Naive thymus-derived CD8-positive, alpha-beta T cell (primary cell): ENCODE data around the gene MAPKAPK3. TPM values are rescaled to one million over a fixed set of nuclear protein-coding genes. Genes with fewer than 3 reads are reported as not detected.

Experiments used
- ATAC-seq, 2 donors: fragments of 150-1000 bp; cut with Tn5 transposase in 1 of 2; sonication (Bioruptor Pico), chemical (Tn5 transposase) in 1 of 2; 1 replicate in 1 of 2; 2 replicates in 1 of 2; pipeline ENCODE4 v1.10.0; 2021; ENCODE audit warnings: mild to moderate bottlenecking in 2 of 2, moderate library complexity in 2 of 2
- POLR2A ChIA-PET: fragments of 350-600 bp; sonication (Branson Sonifier 250); formaldehyde crosslinking; loops from one replicate; lab custom pipeline; 2021; ENCODE audit warnings: antibody characterized with exemption; lab: Charles Lee
- DNase-seq, 10 donors: peaks; one replicate each; pipeline versions ENCODE4 v3.0.0 to v3.0.0-alpha.2; 2020 to 2022
- H3K27ac Mint-ChIP-seq, 10 donors: one replicate each; pipeline ENCODE4 v1.8.0; 2020 to 2022; ENCODE audit warnings: mild to moderate bottlenecking in 10 of 10, mixed read lengths in 10 of 10, moderate library complexity in 4 of 10, inconsistent platforms in 1 of 10
- H3K27me3 Mint-ChIP-seq, 5 donors: one replicate each; pipeline ENCODE4 v1.8.0; 2021 to 2022; ENCODE audit warnings: mixed read lengths in 5 of 5
- H3K36me3 Mint-ChIP-seq, 3 donors: one replicate each; pipeline ENCODE4 v1.8.0; 2020 to 2022; ENCODE audit warnings: mixed read lengths in 3 of 3, mild to moderate bottlenecking in 2 of 3, inconsistent platforms in 1 of 3
- H3K4me1 Mint-ChIP-seq, 4 donors: one replicate each; pipeline ENCODE4 v1.8.0; 2021 to 2022; ENCODE audit warnings: mixed read lengths in 4 of 4
- H3K4me3 Mint-ChIP-seq, 10 donors: one replicate each; pipeline ENCODE4 v1.8.0; 2020 to 2022; ENCODE audit warnings: mild to moderate bottlenecking in 10 of 10, mixed read lengths in 10 of 10, moderate library complexity in 6 of 10, inconsistent platforms in 1 of 10
- H3K9me3 Mint-ChIP-seq, 9 donors: one replicate each; pipeline ENCODE4 v1.8.0; 2020 to 2022; ENCODE audit warnings: mixed read lengths in 9 of 9, mild to moderate bottlenecking in 3 of 9, inconsistent platforms in 1 of 9, moderate library complexity in 1 of 9
- polyA plus RNA-seq, 3 donors: library from polyadenylated mRNA; unstranded; fragments of 300-500 nt; fragmentation: Illumina TruSeq; gene quantifications; one replicate each; pipeline ENCODE4 v1.2.3, GENCODE V29; 2021
- total RNA-seq, 8 experiments: library from RNA in 2 of 8; stranded (reverse) in 2 of 8; gene quantifications; one replicate each; pipeline ENCODE4 v1.2.3 and lab custom pipeline; 2021 to 2026

Gene MAPKAPK3
- total and polyA plus RNA-seq, 5 experiments from 2014 or later = 27.5 to 48.2 (median 42.4) TPM

- DNase-seq = no peak
- ATAC-seq = no peak
- H3K4me1 Mint-ChIP-seq = peaks cover 57 to 96% (median 94%) of the 10 kb centered on the region in 4 donors
- H3K4me3 Mint-ChIP-seq = peak overlapping the region; percentile 36 to 92 (median 76)
- no peaks in the 10 kb centered on the region for H3K9me3 Mint-ChIP-seq
- POLR2A ChIA-PET = interaction anchor here (0.6 to 21.2 kb wide), 7 partner anchors 7 to 521 kb away, joined by 3 to 623 read pairs (median 14); partner anchors contain the start of genes C3orf18, CISH, HEMK1 and MAPKAPK3
- peak overlapping the region; percentile 88 to 99 (median 94) for H3K27ac Mint-ChIP-seq
- H3K36me3 Mint-ChIP-seq = peaks cover 0 to 44% (median 18%) of the 10 kb centered on the region in 3 donors
- H3K27me3 Mint-ChIP-seq = no peaks in the 10 kb centered on the region
These were observed 14.3 kb upstream of the MAPKAPK3 start for GRCh38 chr3:50602595-50603191.

GRCh38 chr3:50603261-50604109 lies 13.5 kb upstream of the MAPKAPK3 start:
- DNase-seq (no peak), ATAC-seq (no peak)
- peaks cover under 1 to 52% (median 26%) of the 10 kb centered on the region in 3 donors for H3K36me3 Mint-ChIP-seq
- H3K4me3 Mint-ChIP-seq = peak overlapping the region; percentile 11 to 96 (median 90)
- H3K27ac Mint-ChIP-seq = peak overlapping the region; percentile 88 to 99 (median 94)
- H3K27me3 Mint-ChIP-seq = no peaks in the 10 kb centered on the region
- POLR2A ChIA-PET = interaction anchor here (1.8 to 21.2 kb wide), 5 partner anchors 7 to 28 kb away, joined by 4 to 623 read pairs (median 104); partner anchors contain the start of genes C3orf18, CISH, HEMK1 and MAPKAPK3
- peaks cover 60 to 98% (median 97%) of the 10 kb centered on the region in 4 donors for H3K4me1 Mint-ChIP-seq
- H3K9me3 Mint-ChIP-seq = no peaks in the 10 kb centered on the region

GRCh38 chr3:50604110-50604621 lies 12.8 kb upstream of the MAPKAPK3 start:
- H3K27me3 Mint-ChIP-seq = no peaks in the 10 kb centered on the region
- POLR2A ChIA-PET = interaction anchor here (1.8 to 21.2 kb wide), 3 partner anchors 13 to 29 kb away, joined by 4 to 623 read pairs (median 433); partner anchors contain the start of genes C3orf18, HEMK1 and MAPKAPK3
- H3K27ac Mint-ChIP-seq = peak overlapping the region; percentile 88 to 99 (median 94)
- no peaks in the 10 kb centered on the region for H3K9me3 Mint-ChIP-seq
- ATAC-seq (no peak), DNase-seq (no peak)
- H3K4me3 Mint-ChIP-seq = peak overlapping the region; percentile 11 to 96 (median 90)
- peaks cover 5 to 58% (median 30%) of the 10 kb centered on the region in 3 donors for H3K36me3 Mint-ChIP-seq
- H3K4me1 Mint-ChIP-seq = peaks cover 65 to 100% (median 99%) of the 10 kb centered on the region in 4 donors

DNA sequence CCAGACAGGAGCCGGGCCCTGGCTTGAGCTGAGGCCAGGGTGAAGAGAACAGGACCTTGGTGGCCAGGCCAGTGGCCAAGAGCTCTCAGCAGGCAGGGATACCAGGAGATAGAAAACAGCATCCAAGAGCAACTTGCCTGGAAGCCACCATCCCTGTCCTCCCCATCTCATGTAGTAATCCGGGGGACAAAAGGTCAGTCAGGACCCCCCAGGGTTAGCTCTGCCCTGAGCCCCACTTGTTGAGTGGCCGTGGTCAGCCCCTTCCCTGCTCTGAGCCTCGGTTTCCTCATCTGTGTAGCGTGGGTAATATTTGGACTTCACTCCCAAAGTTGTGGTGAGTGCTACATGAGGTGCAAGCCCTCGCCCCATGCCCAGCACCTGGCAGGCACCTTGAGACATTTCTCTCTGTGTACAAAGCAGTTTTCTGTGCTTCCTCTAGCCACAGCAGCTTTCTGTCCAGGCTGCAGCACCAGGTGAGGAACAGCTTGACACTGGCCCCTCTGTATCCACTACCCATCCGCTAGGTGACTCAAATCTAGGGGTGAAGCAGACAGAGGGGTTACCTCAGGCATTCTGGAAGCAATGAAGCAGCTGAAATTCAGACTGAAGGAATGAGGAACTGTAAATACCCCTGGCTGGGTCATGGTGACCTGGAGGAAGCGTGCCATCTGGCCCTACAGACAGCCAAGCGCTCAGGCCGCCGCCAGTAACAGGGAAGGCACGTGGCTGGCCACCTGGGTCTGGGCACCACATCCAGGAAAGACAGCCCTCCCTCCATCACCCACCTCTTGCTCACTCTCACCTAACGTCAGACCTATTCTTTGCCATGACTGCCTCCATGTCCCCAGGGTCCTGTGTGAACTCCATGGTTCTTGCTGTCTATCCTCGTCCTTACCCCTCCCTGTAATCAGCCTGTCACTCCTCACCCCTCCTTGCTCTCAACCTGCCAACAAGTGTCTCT lies 12.0 kb upstream of the MAPKAPK3 start:
- Mint-ChIP-seq H3K27ac (peak overlapping the region; percentile 88 to 99 (median 94)), H3K27me3 (no peaks in the 10 kb centered on the region), H3K4me3 (peak overlapping the region; percentile 79 to 98 (median 94)), H3K36me3 (peaks cover 5 to 64% (median 33%) of the 10 kb centered on the region in 3 donors), H3K4me1 (peaks cover 70 to 100% (median 98%) of the 10 kb centered on the region in 4 donors), H3K9me3 (no peaks in the 10 kb centered on the region)
- ATAC-seq (no peak), DNase-seq (no peak)
- POLR2A ChIA-PET = interaction anchor here (1.1 to 21.2 kb wide), 7 partner anchors 5 to 30 kb away, joined by 3 to 623 read pairs (median 9); partner anchors contain the start of genes C3orf18, HEMK1 and MAPKAPK3

GRCh38 chr3:50605901-50606326 lies 11.0 kb upstream of the MAPKAPK3 start:
- H3K36me3 Mint-ChIP-seq = peaks cover 5 to 72% (median 40%) of the 10 kb centered on the region in 3 donors
- H3K9me3 Mint-ChIP-seq = no peaks in the 10 kb centered on the region
- peak overlapping the region; percentile 88 to 99 (median 94) for H3K27ac Mint-ChIP-seq
- H3K4me3 Mint-ChIP-seq = peak overlapping the region; percentile 79 to 98 (median 94)
- no peaks in the 10 kb centered on the region for H3K27me3 Mint-ChIP-seq
- H3K4me1 Mint-ChIP-seq = peaks cover 67 to 100% (median 94%) of the 10 kb centered on the region in 4 donors
- DNase-seq (no peak), ATAC-seq (no peak)
- POLR2A ChIA-PET = interaction anchor here (1.1 to 21.2 kb wide), 6 partner anchors 6 to 31 kb away, joined by 3 to 623 read pairs (median 56); partner anchors contain the start of genes C3orf18 and HEMK1

DNA sequence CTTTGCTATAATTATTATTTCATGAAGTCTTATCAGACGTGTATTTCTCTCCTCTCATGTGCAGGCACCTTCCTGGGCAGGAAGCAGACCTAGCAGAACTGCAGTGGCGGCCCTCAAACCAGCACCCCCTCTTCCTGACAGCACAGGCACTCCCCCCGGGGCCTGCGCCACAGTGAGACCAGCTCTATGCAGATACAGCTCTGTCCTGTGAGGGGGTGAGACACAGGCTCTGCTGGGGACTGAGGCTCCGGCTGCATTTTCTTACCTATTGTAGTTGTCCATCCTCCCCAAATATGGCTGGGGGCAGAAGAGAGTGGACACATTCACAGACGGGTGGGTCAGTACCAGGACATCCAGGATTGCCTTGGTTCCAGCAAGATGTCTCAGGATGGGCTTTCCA lies 10.4 kb upstream of the MAPKAPK3 start:
- no peaks in the 10 kb centered on the region for H3K27me3 Mint-ChIP-seq
- DNase-seq = peak; percentile 23 to 80 (median 56)
- peak overlapping the region; percentile 88 to 99 (median 94) for H3K27ac Mint-ChIP-seq
- POLR2A ChIA-PET = interaction anchor here (1.3 to 21.2 kb wide), 5 partner anchors 7 to 157 kb away, joined by 3 to 623 read pairs (median 104); partner anchors contain the start of genes C3orf18 and HEMK1
- H3K36me3 Mint-ChIP-seq = peaks cover 5 to 72% (median 40%) of the 10 kb centered on the region in 3 donors
- H3K4me3 Mint-ChIP-seq = peak overlapping the region; percentile 79 to 98 (median 94)
- ATAC-seq = peak; percentile 64 to 73
- H3K4me1 Mint-ChIP-seq = peaks cover 62 to 96% (median 89%) of the 10 kb centered on the region in 4 donors
- H3K9me3 Mint-ChIP-seq = no peaks in the 10 kb centered on the region

GRCh38 chr3:50607271-50608091 lies 9.5 kb upstream of the MAPKAPK3 start:
- ATAC-seq = no peak
- Mint-ChIP-seq H3K4me1 (peaks cover 57 to 94% (median 87%) of the 10 kb centered on the region in 4 donors), H3K9me3 (no peaks in the 10 kb centered on the region), H3K27ac (peak overlapping the region; percentile 90 to 99 (median 94)), H3K36me3 (peaks cover 5 to 70% (median 40%) of the 10 kb centered on the region in 3 donors), H3K27me3 (no peaks in the 10 kb centered on the region), H3K4me3 (peak overlapping the region; percentile 92 to 98 (median 94))
- POLR2A ChIA-PET = interaction anchor here (0.9 to 21.2 kb wide), 8 partner anchors 8 to 266 kb away, joined by 3 to 623 read pairs (median 6); partner anchors contain the start of genes C3orf18, CYB561D2, HEMK1 and MAPKAPK3
- DNase-seq = no peak

DNA sequence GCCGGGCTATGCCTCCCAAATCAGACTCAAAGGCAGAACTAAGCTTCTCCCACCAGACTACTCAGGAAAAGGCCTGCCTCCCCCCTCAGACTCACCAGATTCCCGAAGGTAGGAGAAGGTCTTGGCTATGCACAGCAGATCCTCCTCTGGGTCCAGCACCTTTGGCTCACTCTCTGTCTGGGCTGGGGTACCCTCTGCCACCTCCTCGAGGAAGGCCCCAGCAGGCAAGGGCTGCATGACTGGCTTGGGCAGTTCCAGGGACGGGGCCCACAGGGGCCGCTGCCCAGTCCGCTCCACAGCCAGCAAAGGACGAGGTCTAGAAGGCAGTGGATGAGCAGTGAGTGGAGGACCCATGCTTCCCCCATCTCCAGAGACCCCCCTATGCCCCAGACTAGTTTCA lies 8.7 kb upstream of the MAPKAPK3 start:
- Mint-ChIP-seq H3K27ac (peak overlapping the region; percentile 88 to 98 (median 94)), H3K4me1 (peaks cover 54 to 94% (median 86%) of the 10 kb centered on the region in 4 donors), H3K9me3 (no peaks in the 10 kb centered on the region), H3K27me3 (no peaks in the 10 kb centered on the region), H3K36me3 (peaks cover 5 to 70% (median 40%) of the 10 kb centered on the region in 3 donors), H3K4me3 (peak overlapping the region; percentile 92 to 98 (median 94))
- ATAC-seq = no peak
- POLR2A ChIA-PET = interaction anchor here (0.9 to 21.2 kb wide), 7 partner anchors 8 to 267 kb away, joined by 3 to 623 read pairs (median 7); partner anchors contain the start of genes C3orf18, CYB561D2, HEMK1 and MAPKAPK3
- no peak for DNase-seq

- Mint-ChIP-seq H3K27ac (peak overlapping the region; percentile 88 to 98 (median 94)), H3K4me1 (peaks cover 52 to 94% (median 86%) of the 10 kb centered on the region in 4 donors), H3K36me3 (peaks cover 5 to 61% (median 40%) of the 10 kb centered on the region in 3 donors), H3K9me3 (no peaks in the 10 kb centered on the region), H3K27me3 (no peaks in the 10 kb centered on the region), H3K4me3 (peak overlapping the region; percentile 92 to 98 (median 94))
- POLR2A ChIA-PET = interaction anchor here (0.6 to 21.2 kb wide), 12 partner anchors 7 to 310 kb away, joined by 3 to 623 read pairs (median 4); partner anchors contain the start of genes C3orf18, CYB561D2, HEMK1 and HYAL3
- ATAC-seq (no peak), DNase-seq (no peak)
These were observed 7.7 kb upstream of the MAPKAPK3 start for GRCh38 chr3:50609071-50609762.
